Esophagus squamous epithelium (tissue), 5 donors: Measurements from ENCODE around the gene CUEDC2. TPM values are rescaled to one million over a fixed set of nuclear protein-coding genes. Genes with fewer than 3 reads are reported as not detected.

ENCODE experiments used
- DNase-seq: peaks from one replicate; lab custom pipeline; 2025; lab: John Stamatoyannopoulos, UW
- H3K27ac ChIP-seq, 4 donors: fragments of 200-600 bp; sonication (generic); one replicate each; pipeline ENCODE4 v1.5.1; 2016 to 2019; ENCODE audit warnings: mild to moderate bottlenecking in 1 of 4
- H3K27me3 ChIP-seq, 4 donors: fragments of 200-600 bp; sonication (generic); 1 replicate in 3 of 4; 2 replicates in 1 of 4; pipeline versions ENCODE4 v1.5.1 to v1.6.0; 2017 to 2021; ENCODE audit warnings: antibody characterized with exemption in 1 of 4
- H3K36me3 ChIP-seq, 3 donors: fragments of 200-600 bp; sonication (generic); one replicate each; pipeline ENCODE4 v1.5.1; 2016 to 2019
- H3K4me1 ChIP-seq, 3 donors: fragments of 200-600 bp; sonication (generic); one replicate each; pipeline ENCODE4 v1.5.1; 2017 to 2019
- H3K4me3 ChIP-seq, 4 donors: fragments of 200-600 bp; sonication (generic); 1 replicate in 3 of 4; 2 replicates in 1 of 4; pipeline ENCODE4 v1.5.1; 2016 to 2019; ENCODE audit warnings: mild to moderate bottlenecking in 2 of 4, moderate library complexity in 1 of 4
- H3K9me3 ChIP-seq, 3 donors: fragments of 200-600 bp; sonication (generic); one replicate each; pipeline ENCODE4 v1.5.1; 2016 to 2019
- POLR2A ChIP-seq, 4 donors: fragments of 450-650 bp; IDR thresholded peaks; one replicate each; pipeline ENCODE4 v1.6.1; 2017; ENCODE audit warnings: antibody characterized with exemption in 4 of 4, mild to moderate bottlenecking in 4 of 4, moderate library complexity in 3 of 4
- WGBS, 2 donors: methylation state at CpG; one replicate each; pipeline ENCODE4 v1.1.5; 2018; 5-methylcytosine and 5-hydroxymethylcytosine counted together
- intact Hi-C: fragments of 100-400 bp; cut with DNase I; formaldehyde crosslinking; loops from one replicate; pipeline ENCODE4 v1.15.0; 2022
- total RNA-seq, 4 donors: library from RNA; depleted of rRNA; stranded (reverse); fragments of >200 nt; gene quantifications; one replicate each; pipeline ENCODE4 v1.1.0, GENCODE V29; 2016
- TF ChIP-seq, protein P1 (sequence below), 6 experiments: fragments of 450-650 bp in 4 of 6; fragments of 200-600 bp in 2 of 6; sonication (generic) in 2 of 6; IDR thresholded peaks; one replicate each; pipeline ENCODE4 v1.5.1; 2016 to 2019; ENCODE audit warnings: antibody characterized with exemption in 6 of 6, mild to moderate bottlenecking in 4 of 6, moderate library complexity in 4 of 6
- donor health status: DM: yes; HTN: yes; CAD: no.

The CUEDC2 gene
- total RNA-seq, 4 donors from 2014 or later: 16.6 to 37.6 (median 27.0) TPM

DNA sequence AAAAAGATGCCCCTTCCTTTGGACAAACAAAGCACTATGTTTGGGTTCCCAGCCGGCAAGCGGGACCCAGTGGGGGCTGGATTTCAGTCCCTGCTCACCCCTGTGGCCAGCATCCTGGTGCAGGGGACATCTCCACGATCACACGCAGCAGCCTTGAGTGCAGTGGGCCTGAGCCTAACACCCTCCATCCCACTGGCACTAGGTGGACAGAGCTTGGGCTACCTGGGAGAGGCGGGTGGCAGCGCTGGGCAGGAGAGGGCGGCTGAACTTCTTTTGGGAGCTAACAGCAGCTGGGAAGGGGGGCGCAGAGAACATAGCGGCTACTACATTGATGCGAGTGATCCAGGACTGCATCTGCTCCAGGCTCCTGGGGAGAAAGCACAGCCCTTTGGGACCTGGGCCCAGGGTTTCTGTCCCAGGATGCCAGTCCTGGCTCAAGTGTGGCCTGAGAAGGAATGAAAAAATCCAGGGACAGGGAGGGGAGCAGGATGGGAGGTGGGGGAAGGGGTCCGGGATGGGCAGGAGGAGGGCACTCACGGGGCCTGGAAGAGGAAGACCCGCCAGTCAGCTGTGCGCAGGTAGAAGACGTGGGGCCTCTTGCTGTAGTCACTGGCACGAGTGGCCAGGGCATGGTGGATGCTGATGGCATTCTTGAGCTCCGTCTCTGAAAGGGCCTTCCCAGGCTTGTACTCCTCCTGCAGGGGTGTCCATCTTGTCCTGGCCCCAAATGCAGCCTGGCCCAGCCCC, 27.8 kb downstream of the CUEDC2 start:
- no peak overlapping the region for H3K4me3 ChIP-seq
- H3K27ac ChIP-seq: no peak overlapping the region
- 83 to 85% methylated on average over 9 to 14 of the region's 17 CpGs for WGBS, 2 donors
- H3K27me3 ChIP-seq: peaks cover 0 to 35% (median 8%) of the 10 kb centered on the region in 4 donors
- TF ChIP-seq, protein P1, sequence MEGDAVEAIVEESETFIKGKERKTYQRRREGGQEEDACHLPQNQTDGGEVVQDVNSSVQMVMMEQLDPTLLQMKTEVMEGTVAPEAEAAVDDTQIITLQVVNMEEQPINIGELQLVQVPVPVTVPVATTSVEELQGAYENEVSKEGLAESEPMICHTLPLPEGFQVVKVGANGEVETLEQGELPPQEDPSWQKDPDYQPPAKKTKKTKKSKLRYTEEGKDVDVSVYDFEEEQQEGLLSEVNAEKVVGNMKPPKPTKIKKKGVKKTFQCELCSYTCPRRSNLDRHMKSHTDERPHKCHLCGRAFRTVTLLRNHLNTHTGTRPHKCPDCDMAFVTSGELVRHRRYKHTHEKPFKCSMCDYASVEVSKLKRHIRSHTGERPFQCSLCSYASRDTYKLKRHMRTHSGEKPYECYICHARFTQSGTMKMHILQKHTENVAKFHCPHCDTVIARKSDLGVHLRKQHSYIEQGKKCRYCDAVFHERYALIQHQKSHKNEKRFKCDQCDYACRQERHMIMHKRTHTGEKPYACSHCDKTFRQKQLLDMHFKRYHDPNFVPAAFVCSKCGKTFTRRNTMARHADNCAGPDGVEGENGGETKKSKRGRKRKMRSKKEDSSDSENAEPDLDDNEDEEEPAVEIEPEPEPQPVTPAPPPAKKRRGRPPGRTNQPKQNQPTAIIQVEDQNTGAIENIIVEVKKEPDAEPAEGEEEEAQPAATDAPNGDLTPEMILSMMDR (IDR thresholded peaks at IDR 0.05): no peak
- no peak for TF ChIP-seq POLR2A (IDR thresholded peaks at IDR 0.05)
- peaks cover 11 to 40% (median 18%) of the 10 kb centered on the region in 3 donors for H3K4me1 ChIP-seq
- DNase-seq: no peak
- peaks cover 17 to 34% (median 27%) of the 10 kb centered on the region in 3 donors for H3K36me3 ChIP-seq
- H3K9me3 ChIP-seq: no peaks in the 10 kb centered on the region
- intact Hi-C loops: no loop called here

- peaks cover 0 to 21% (median under 1%) of the 10 kb centered on the region in 4 donors for H3K27me3 ChIP-seq
- peaks cover 15 to 41% (median 20%) of the 10 kb centered on the region in 3 donors for H3K4me1 ChIP-seq
- no peak overlapping the region for H3K4me3 ChIP-seq
- no peaks in the 10 kb centered on the region for H3K9me3 ChIP-seq
- no peak overlapping the region for H3K27ac ChIP-seq
- 89% methylated on average over 3 of the region's 13 CpGs; no CpG with 5 or more reads in 1 of the 2 donors for WGBS, 2 donors
- DNase-seq: no peak
- TF ChIP-seq, protein P1 (IDR thresholded peaks at IDR 0.05): no peak
- no peak for TF ChIP-seq POLR2A (IDR thresholded peaks at IDR 0.05)
- intact Hi-C loops: no loop called here
- H3K36me3 ChIP-seq: peaks cover 17 to 40% (median 27%) of the 10 kb centered on the region in 3 donors
These were observed 29.3 kb downstream of the CUEDC2 start for GRCh38 chr10:102403115-102403514.

DNA sequence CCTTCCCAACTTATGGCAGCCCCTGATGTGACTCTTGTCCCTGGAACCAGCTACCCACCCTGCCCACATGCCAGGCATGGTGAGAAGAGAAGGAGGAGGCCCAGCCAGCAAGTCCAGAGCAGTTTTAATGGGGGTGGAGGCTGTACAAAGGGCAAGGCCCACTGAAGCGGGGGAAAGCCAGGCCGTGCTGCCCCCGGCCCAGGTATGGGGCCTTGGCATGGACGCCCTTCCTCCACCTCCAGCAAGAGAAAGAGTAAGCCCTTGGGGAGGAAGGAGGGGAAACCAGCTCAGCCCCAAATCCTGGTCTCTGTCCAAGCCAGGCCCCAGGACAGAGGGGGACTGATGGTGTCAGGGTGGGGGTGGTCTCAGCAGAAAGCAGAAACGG, 29.9 kb downstream of the CUEDC2 start:
- Histone ChIP-seq H3K27me3 (peaks cover 0 to 14% (median 0%) of the 10 kb centered on the region in 4 donors), H3K27ac (no peak overlapping the region), H3K4me1 (peaks cover 16 to 44% (median 22%) of the 10 kb centered on the region in 3 donors), H3K4me3 (no peak overlapping the region), H3K9me3 (no peaks in the 10 kb centered on the region), H3K36me3 (peaks cover 17 to 46% (median 27%) of the 10 kb centered on the region in 3 donors)
- DNase-seq: no peak
- intact Hi-C loops: no loop called here
- TF ChIP-seq POLR2A (IDR thresholded peaks at IDR 0.05): no peak
- TF ChIP-seq, protein P1 (IDR thresholded peaks at IDR 0.05): no peak
- WGBS, 2 donors: 53 to 73% methylated on average over 2 of the region's 5 CpGs

DNA sequence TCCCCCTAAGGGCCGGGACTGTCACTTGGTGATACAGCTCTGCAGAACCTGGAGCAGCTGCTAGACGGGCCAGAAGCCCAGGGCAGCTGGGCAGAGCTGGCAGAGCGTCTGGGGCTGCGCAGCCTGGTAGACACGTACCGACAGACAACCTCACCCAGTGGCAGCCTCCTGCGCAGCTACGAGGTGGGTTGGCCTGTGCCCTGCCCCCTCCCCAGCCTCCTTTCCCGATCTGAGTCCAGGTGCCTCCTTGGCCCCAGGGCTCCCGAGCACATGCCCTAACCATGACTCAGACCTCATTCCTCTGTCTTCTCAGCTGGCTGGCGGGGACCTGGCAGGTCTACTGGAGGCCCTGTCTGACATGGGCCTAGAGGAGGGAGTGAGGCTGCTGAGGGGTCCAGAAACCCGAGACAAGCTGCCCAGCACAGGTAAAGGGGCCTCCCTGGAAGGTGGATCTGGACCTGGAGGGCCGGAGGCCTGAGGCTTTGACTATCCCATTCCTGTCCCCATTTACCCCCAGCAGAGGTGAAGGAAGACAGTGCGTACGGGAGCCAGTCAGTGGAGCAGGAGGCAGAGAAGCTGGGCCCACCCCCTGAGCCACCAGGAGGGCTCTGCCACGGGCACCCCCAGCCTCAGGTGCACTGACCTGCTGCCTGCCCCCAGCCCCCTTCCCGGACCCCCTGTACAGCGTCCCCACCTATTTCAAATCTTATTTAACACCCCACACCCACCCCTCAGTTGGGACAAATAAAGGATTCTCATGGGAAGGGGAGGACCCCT, 30.5 kb downstream of the CUEDC2 start:
- Histone ChIP-seq H3K4me1 (peaks cover 19 to 50% (median 28%) of the 10 kb centered on the region in 3 donors), H3K9me3 (no peaks in the 10 kb centered on the region), H3K36me3 (peaks cover 17 to 52% (median 27%) of the 10 kb centered on the region in 3 donors), H3K4me3 (no peak overlapping the region), H3K27ac (no peak overlapping the region), H3K27me3 (peaks cover 0 to 9% (median 0%) of the 10 kb centered on the region in 4 donors)
- intact Hi-C loops: no loop called here
- 56 to 100% methylated on average over 2 to 4 of the region's 18 CpGs for WGBS, 2 donors
- no peak for DNase-seq
- TF ChIP-seq, protein P1 (IDR thresholded peaks at IDR 0.05): no peak
- TF ChIP-seq POLR2A (IDR thresholded peaks at IDR 0.05): no peak

DNA sequence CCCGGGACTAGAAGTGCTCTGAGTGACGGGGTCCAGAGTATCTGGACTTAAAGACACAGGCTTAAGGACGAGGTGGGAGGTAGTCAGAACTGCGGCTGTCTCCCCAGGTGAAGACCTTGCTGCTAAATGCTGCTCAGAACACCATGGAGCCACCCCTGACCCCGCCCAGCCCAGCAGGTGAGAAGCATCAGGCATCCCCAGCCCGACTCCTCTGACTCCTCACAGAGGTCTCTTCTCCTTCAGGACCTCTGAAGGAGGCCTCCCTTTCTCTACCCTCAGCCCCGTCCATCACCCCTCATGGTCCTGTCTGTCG, 31.1 kb downstream of the CUEDC2 start:
- no peak for TF ChIP-seq POLR2A (IDR thresholded peaks at IDR 0.05)
- TF ChIP-seq, protein P1 (IDR thresholded peaks at IDR 0.05): no peak
- DNase-seq: no peak
- Histone ChIP-seq H3K4me1 (peaks cover 25 to 56% (median 34%) of the 10 kb centered on the region in 3 donors), H3K36me3 (peaks cover 17 to 57% (median 27%) of the 10 kb centered on the region in 3 donors), H3K27ac (no peak overlapping the region), H3K9me3 (no peaks in the 10 kb centered on the region), H3K4me3 (no peak overlapping the region), H3K27me3 (peaks cover 0 to 6% (median 0%) of the 10 kb centered on the region in 4 donors)
- intact Hi-C loops: no loop called here
- WGBS, 2 donors: 82 to 89% methylated on average over 6 to 7 of the region's 8 CpGs
